ENCODE measurements around the gene GLRX5. TPM values are rescaled to one million over a fixed set of nuclear protein-coding genes. Genes with fewer than 3 reads are reported as not detected.

GLRX5 gene
- total RNA-seq, 5 donors from 2014 or later (not counting 1 experiment from before 2014, with no cell fraction given) = 15.4 to 24.2 (median 16.0) TPM

DNA sequence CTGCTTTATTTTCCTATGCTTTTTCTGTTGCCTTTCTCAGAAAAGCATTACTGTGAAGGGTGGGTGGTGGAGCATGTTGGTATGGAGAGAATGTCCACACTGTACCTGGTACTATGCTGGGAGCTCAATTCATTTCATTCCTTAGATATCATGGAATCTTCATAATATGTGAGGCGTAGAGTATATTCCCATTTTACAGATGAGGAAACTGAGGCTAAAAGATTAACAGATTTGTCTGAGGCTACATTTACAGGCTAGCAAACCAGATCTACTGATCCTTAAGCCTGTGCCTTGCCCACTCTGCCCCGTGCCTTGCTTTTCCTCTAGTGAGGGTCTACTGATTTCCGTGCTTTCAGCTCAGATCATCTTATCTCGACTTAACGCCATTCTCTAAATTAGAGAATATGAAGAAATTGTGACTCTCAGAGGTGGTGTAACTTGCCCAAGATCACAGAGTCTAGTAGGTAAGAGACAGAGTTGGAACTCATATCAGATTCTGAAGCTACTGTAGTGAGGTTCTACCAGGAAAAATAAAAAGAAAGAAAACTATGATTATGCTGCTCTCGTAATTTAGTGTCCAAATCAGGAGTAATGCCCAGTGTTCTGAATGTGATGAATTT lies 5.5 kb downstream of the GLRX5 start:
- 83% methylated on average over 1 of the region's 6 CpGs for WGBS (ENCODE audit: insufficient coverage)
- Mint-ChIP-seq H3K36me3 (peaks cover 10% of the 10 kb centered on the region), H3K27me3 (no peaks in the 10 kb centered on the region), H3K4me1 (peaks cover 52 to 58% (median 54%) of the 10 kb centered on the region in 3 donors), H3K27ac (no peak overlapping the region), H3K9me3 (no peaks in the 10 kb centered on the region), H3K4me3 (no peak overlapping the region)
- H3K36me3 ChIP-seq (ENCODE audit: control insufficient read depth in 2 of 2, extremely low read depth in 1 of 2, insufficient read depth in 1 of 2, low read length in 1 of 2) = peaks cover 0 to 7% of the 10 kb centered on the region in 2 donors
- H3K9me3 ChIP-seq = no peaks in the 10 kb centered on the region
- POLR2A ChIA-PET = no interaction called here
- CTCF ChIA-PET = interaction anchor here in 1 of 2 donors (0.5 to 1.0 kb wide), 2 partner anchors 12 to 98 kb away, joined by 4 to 5 read pairs; no protein-coding TSS in a partner anchor
- ATAC-seq (replicated peaks in 1 of 4) (no peak), DNase-seq (no peak)
- H3K4me1 ChIP-seq (ENCODE audit: control insufficient read depth in 1 of 2, extremely low read depth in 1 of 2, insufficient read depth in 2 of 2, low read length in 2 of 2) = peaks cover 10 to 20% of the 10 kb centered on the region in 2 experiments
- H3K4me3 ChIP-seq (ENCODE audit: control insufficient read depth in 1 of 2, extremely low read depth in 1 of 2, low read length in 1 of 2) = no peak overlapping the region
- H3K27me3 ChIP-seq (replicated peaks in 1 of 2; ENCODE audit: control insufficient read depth in 2 of 2, extremely low read depth in 1 of 2, insufficient read depth in 2 of 2, low read length in 1 of 2) = no peaks in the 10 kb centered on the region
- no peak overlapping the region for H3K27ac ChIP-seq (ENCODE audit: low read length)

- no peaks in the 10 kb centered on the region for H3K9me3 ChIP-seq
- CTCF ChIA-PET = interaction anchor here (0.5 to 1.0 kb wide), 2 partner anchors 99 to 300 kb away, joined by 4 to 11 read pairs; no protein-coding TSS in a partner anchor
- POLR2A ChIA-PET = no interaction called here
- Mint-ChIP-seq H3K27ac (no peak overlapping the region), H3K36me3 (peaks cover 10% of the 10 kb centered on the region), H3K4me3 (no peak overlapping the region), H3K27me3 (no peaks in the 10 kb centered on the region), H3K9me3 (no peaks in the 10 kb centered on the region), H3K4me1 (peaks cover 44 to 48% (median 47%) of the 10 kb centered on the region in 3 donors)
- H3K4me3 ChIP-seq (ENCODE audit: control insufficient read depth in 1 of 2, extremely low read depth in 1 of 2, low read length in 1 of 2) = no peak overlapping the region
- H3K4me1 ChIP-seq (ENCODE audit: control insufficient read depth in 1 of 2, extremely low read depth in 1 of 2, insufficient read depth in 2 of 2, low read length in 2 of 2) = peaks cover 6 to 10% of the 10 kb centered on the region in 2 experiments
- H3K27ac ChIP-seq (ENCODE audit: low read length) = no peak overlapping the region
- WGBS (ENCODE audit: insufficient coverage) = no CpG with 5 or more reads among the region's 4 CpGs
- H3K27me3 ChIP-seq (replicated peaks in 1 of 2; ENCODE audit: control insufficient read depth in 2 of 2, extremely low read depth in 1 of 2, insufficient read depth in 2 of 2, low read length in 1 of 2) = no peaks in the 10 kb centered on the region
- ATAC-seq (replicated peaks in 1 of 4) = no peak
- DNase-seq = no peak
- H3K36me3 ChIP-seq (ENCODE audit: control insufficient read depth in 2 of 2, extremely low read depth in 1 of 2, insufficient read depth in 1 of 2, low read length in 1 of 2) = peaks cover 0 to 7% of the 10 kb centered on the region in 2 donors
Measured at GRCh38 chr14:95541346-95541745, 6.5 kb downstream of the GLRX5 start.

DNA sequence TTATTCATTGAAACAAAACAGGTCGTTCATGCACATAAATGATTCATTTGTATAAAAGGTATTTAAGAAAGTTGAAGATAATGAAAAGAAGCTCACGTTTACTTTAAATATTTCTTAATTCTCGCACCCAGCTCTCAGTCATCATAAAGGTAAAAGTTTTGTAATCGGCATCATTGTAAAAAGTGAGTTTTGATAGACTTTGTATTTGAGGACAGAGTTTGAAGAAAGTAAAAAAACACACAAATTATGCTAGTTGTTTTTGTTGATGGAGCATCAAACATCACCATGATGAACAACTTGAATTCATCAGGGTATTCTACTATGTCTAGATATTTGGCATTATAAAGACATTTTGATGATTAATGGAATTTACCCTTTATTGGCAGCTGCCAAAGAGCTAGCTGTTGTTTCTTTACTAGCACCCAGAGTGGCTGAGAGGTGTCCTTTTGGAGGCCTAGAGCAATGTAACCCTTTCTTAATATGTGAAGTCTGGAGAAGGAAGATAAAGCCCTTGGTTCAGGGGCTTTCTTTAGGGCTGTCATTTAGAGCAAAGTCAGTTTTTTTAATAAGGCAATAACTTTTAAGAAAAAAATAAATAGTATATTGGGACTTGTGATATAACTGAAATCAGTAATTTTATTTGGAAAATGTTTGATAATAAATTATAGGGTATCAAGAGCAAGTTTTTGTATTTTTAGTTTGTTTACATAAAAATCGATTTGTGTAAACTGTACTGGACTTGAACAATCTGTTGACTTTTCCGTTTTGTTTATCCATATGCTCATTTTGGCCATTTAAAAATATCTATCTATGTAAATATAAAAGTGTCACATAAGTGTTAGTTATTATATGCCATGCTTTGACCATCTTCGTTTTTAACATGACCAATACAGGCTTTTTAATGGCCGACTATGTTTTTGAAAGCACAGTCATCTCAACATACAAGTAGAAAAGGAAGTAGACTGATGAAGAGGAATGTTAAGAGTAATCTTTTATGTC lies 7.4 kb downstream of the GLRX5 start:
- Histone ChIP-seq H3K36me3 (ENCODE audit: control insufficient read depth in 2 of 2, extremely low read depth in 1 of 2, insufficient read depth in 1 of 2, low read length in 1 of 2) (peaks cover 0 to 7% of the 10 kb centered on the region in 2 donors), H3K4me3 (ENCODE audit: control insufficient read depth in 1 of 2, extremely low read depth in 1 of 2, low read length in 1 of 2) (no peak overlapping the region), H3K9me3 (no peaks in the 10 kb centered on the region), H3K4me1 (ENCODE audit: control insufficient read depth in 1 of 2, extremely low read depth in 1 of 2, insufficient read depth in 2 of 2, low read length in 2 of 2) (peaks cover 0 to 4% of the 10 kb centered on the region in 2 experiments), H3K27me3 (replicated peaks in 1 of 2; ENCODE audit: control insufficient read depth in 2 of 2, extremely low read depth in 1 of 2, insufficient read depth in 2 of 2, low read length in 1 of 2) (no peaks in the 10 kb centered on the region), H3K27ac (ENCODE audit: low read length) (no peak overlapping the region)
- POLR2A ChIA-PET = no interaction called here
- no peak for DNase-seq
- no CpG with 5 or more reads among the region's 8 CpGs for WGBS (ENCODE audit: insufficient coverage)
- no peak for ATAC-seq (replicated peaks in 1 of 4)
- H3K27me3 Mint-ChIP-seq = no peaks in the 10 kb centered on the region
- peaks cover 10% of the 10 kb centered on the region for H3K36me3 Mint-ChIP-seq
- H3K9me3 Mint-ChIP-seq = no peaks in the 10 kb centered on the region
- no peak overlapping the region for H3K27ac Mint-ChIP-seq
- peaks cover 35 to 40% (median 39%) of the 10 kb centered on the region in 3 donors for H3K4me1 Mint-ChIP-seq
- H3K4me3 Mint-ChIP-seq = no peak overlapping the region
- CTCF ChIA-PET = interaction anchor here in 1 of 2 donors (0.5 kb wide), 1 partner anchor 300 kb away, joined by 11 read pairs; no protein-coding TSS in a partner anchor

- Mint-ChIP-seq H3K27me3 (no peaks in the 10 kb centered on the region), H3K9me3 (no peaks in the 10 kb centered on the region), H3K27ac (no peak overlapping the region), H3K4me1 (peaks cover 29 to 34% (median 32%) of the 10 kb centered on the region in 3 donors), H3K4me3 (no peak overlapping the region), H3K36me3 (peaks cover 12% of the 10 kb centered on the region)
- ChIA-PET CTCF (no interaction called here), POLR2A (no interaction called here)
- WGBS (ENCODE audit: insufficient coverage) = 97% methylated on average over 4 of the region's 5 CpGs
- H3K27ac ChIP-seq (ENCODE audit: low read length) = no peak overlapping the region
- no peaks in the 10 kb centered on the region for H3K9me3 ChIP-seq
- no peak overlapping the region for H3K4me3 ChIP-seq (ENCODE audit: control insufficient read depth in 1 of 2, extremely low read depth in 1 of 2, low read length in 1 of 2)
- no peaks in the 10 kb centered on the region for H3K4me1 ChIP-seq (ENCODE audit: control insufficient read depth in 1 of 2, extremely low read depth in 1 of 2, insufficient read depth in 2 of 2, low read length in 2 of 2)
- H3K36me3 ChIP-seq (ENCODE audit: control insufficient read depth in 2 of 2, extremely low read depth in 1 of 2, insufficient read depth in 1 of 2, low read length in 1 of 2) = peaks cover 0 to 7% of the 10 kb centered on the region in 2 donors
- no peaks in the 10 kb centered on the region for H3K27me3 ChIP-seq (replicated peaks in 1 of 2; ENCODE audit: control insufficient read depth in 2 of 2, extremely low read depth in 1 of 2, insufficient read depth in 2 of 2, low read length in 1 of 2)
- DNase-seq = no peak
- no peak for ATAC-seq (replicated peaks in 1 of 4)
Measured at GRCh38 chr14:95543021-95543420, 8.2 kb downstream of the GLRX5 start.

GRCh38 chr14:95544588-95544987 lies 9.7 kb downstream of the GLRX5 start:
- Histone ChIP-seq H3K4me3 (ENCODE audit: control insufficient read depth in 1 of 2, extremely low read depth in 1 of 2, low read length in 1 of 2) (no peak overlapping the region), H3K9me3 (no peaks in the 10 kb centered on the region), H3K4me1 (ENCODE audit: control insufficient read depth in 1 of 2, extremely low read depth in 1 of 2, insufficient read depth in 2 of 2, low read length in 2 of 2) (no peaks in the 10 kb centered on the region), H3K27ac (ENCODE audit: low read length) (no peak overlapping the region), H3K27me3 (replicated peaks in 1 of 2; ENCODE audit: control insufficient read depth in 2 of 2, extremely low read depth in 1 of 2, insufficient read depth in 2 of 2, low read length in 1 of 2) (no peaks in the 10 kb centered on the region), H3K36me3 (ENCODE audit: control insufficient read depth in 2 of 2, extremely low read depth in 1 of 2, insufficient read depth in 1 of 2, low read length in 1 of 2) (peaks cover 0 to 7% of the 10 kb centered on the region in 2 donors)
- H3K27ac Mint-ChIP-seq = no peak overlapping the region
- H3K36me3 Mint-ChIP-seq = peaks cover 18% of the 10 kb centered on the region
- H3K4me1 Mint-ChIP-seq = peaks cover 16 to 21% (median 20%) of the 10 kb centered on the region in 3 donors
- ChIA-PET POLR2A (no interaction called here), CTCF (no interaction called here)
- H3K9me3 Mint-ChIP-seq = no peaks in the 10 kb centered on the region
- DNase-seq = no peak
- ATAC-seq (replicated peaks in 1 of 4) = no peak
- no peaks in the 10 kb centered on the region for H3K27me3 Mint-ChIP-seq
- H3K4me3 Mint-ChIP-seq = no peak overlapping the region
- 97% methylated on average over 4 of the region's 8 CpGs for WGBS (ENCODE audit: insufficient coverage)

GRCh38 chr14:95545515-95546168 lies 10.8 kb downstream of the GLRX5 start:
- CTCF ChIA-PET = no interaction called here
- Histone ChIP-seq H3K27ac (ENCODE audit: low read length) (no peak overlapping the region), H3K4me3 (ENCODE audit: control insufficient read depth in 1 of 2, extremely low read depth in 1 of 2, low read length in 1 of 2) (no peak overlapping the region), H3K9me3 (no peaks in the 10 kb centered on the region), H3K27me3 (replicated peaks in 1 of 2; ENCODE audit: control insufficient read depth in 2 of 2, extremely low read depth in 1 of 2, insufficient read depth in 2 of 2, low read length in 1 of 2) (no peaks in the 10 kb centered on the region), H3K4me1 (ENCODE audit: control insufficient read depth in 1 of 2, extremely low read depth in 1 of 2, insufficient read depth in 2 of 2, low read length in 2 of 2) (no peaks in the 10 kb centered on the region), H3K36me3 (ENCODE audit: control insufficient read depth in 2 of 2, extremely low read depth in 1 of 2, insufficient read depth in 1 of 2, low read length in 1 of 2) (peaks cover 0 to 7% of the 10 kb centered on the region in 2 donors)
- H3K27ac Mint-ChIP-seq = no peak overlapping the region
- no peaks in the 10 kb centered on the region for H3K9me3 Mint-ChIP-seq
- WGBS (ENCODE audit: insufficient coverage) = 92% methylated on average over 2 of the region's 5 CpGs
- ATAC-seq (replicated peaks in 1 of 4) = no peak
- H3K27me3 Mint-ChIP-seq = no peaks in the 10 kb centered on the region
- H3K4me3 Mint-ChIP-seq = no peak overlapping the region
- peaks cover 18% of the 10 kb centered on the region for H3K36me3 Mint-ChIP-seq
- peaks cover 10 to 16% (median 15%) of the 10 kb centered on the region in 3 donors for H3K4me1 Mint-ChIP-seq
- POLR2A ChIA-PET = no interaction called here
- no peak for DNase-seq
